ENCODE data around the gene RGS9.
"Not testable (repeated sequence)": the region's sequence is repeated elsewhere in the genome, so short reads cannot be mapped to it uniquely, and the experiment has no call there.

Gene RGS9

GRCh38 chr17:65184235-65184959, 47.2 kb downstream of the RGS9 start:
- DNase-seq, result no peak

- DNase-seq, result no peak
Measured at GRCh38 chr17:65185062-65185461, 47.9 kb downstream of the RGS9 start.

- no peak for DNase-seq
Measured at GRCh38 chr17:65185668-65186382, 48.7 kb downstream of the RGS9 start.

GRCh38 chr17:65190467-65191097, 53.4 kb downstream of the RGS9 start:
- peak; percentile 53 for DNase-seq

GRCh38 chr17:65191811-65192740, 54.9 kb downstream of the RGS9 start:
- peak; percentile 66 for DNase-seq

- no peak for DNase-seq
Measured at GRCh38 chr17:65193305-65193704, 56.1 kb downstream of the RGS9 start.

GRCh38 chr17:65193716-65194293, 56.6 kb downstream of the RGS9 start:
- DNase-seq, result peak; percentile 68

GRCh38 chr17:65194670-65195334, 57.6 kb downstream of the RGS9 start:
- DNase-seq, result no peak

- no peak for DNase-seq
Measured at GRCh38 chr17:65195716-65196115, 58.5 kb downstream of the RGS9 start.

- no peak for DNase-seq
Measured at GRCh38 chr17:65196617-65197016, 59.4 kb downstream of the RGS9 start.

GRCh38 chr17:65197201-65197600, 60.0 kb downstream of the RGS9 start:
- DNase-seq, result no peak

- DNase-seq, result peak; percentile 56
Measured at GRCh38 chr17:65198653-65199382, 61.6 kb downstream of the RGS9 start.

GRCh38 chr17:65201331-65201730, 64.2 kb downstream of the RGS9 start:
- DNase-seq, result no peak

GRCh38 chr17:65202844-65203571, 65.8 kb downstream of the RGS9 start:
- DNase-seq, result no peak

GRCh38 chr17:65204001-65204400, 66.8 kb downstream of the RGS9 start:
- no peak for DNase-seq

GRCh38 chr17:65205655-65206054, 68.5 kb downstream of the RGS9 start:
- DNase-seq, result no peak

- not testable (repeated sequence) for DNase-seq
Measured at GRCh38 chr17:65207448-65207847, 70.3 kb downstream of the RGS9 start.

- DNase-seq, result no peak
Measured at GRCh38 chr17:65208717-65209116, 71.5 kb downstream of the RGS9 start.

GRCh38 chr17:65218261-65218660, 81.1 kb downstream of the RGS9 start:
- peak; percentile 44 for DNase-seq

- DNase-seq, result no peak
Measured at GRCh38 chr17:65219124-65219523, 82.0 kb downstream of the RGS9 start.

All from fibroblast of skin of scalp (primary cell).